ACC112 (cell line): ENCODE data around the gene DIO3.

Source experiments
- H2AFZ ChIP-seq: fragments of 200-600 bp; sonication (generic); one replicate; pipeline ENCODE4 v1.6.0; 2017; ENCODE audit warnings: antibody characterized with exemption, low read length; ENCODE audit not compliant: unreplicated experiment
- H3K27ac ChIP-seq: fragments of 200-600 bp; sonication (generic); 2 replicates; pipeline ENCODE4 v1.5.1; 2014; ENCODE audit warnings: low read depth, mild to moderate bottlenecking, antibody characterized with exemption, low read length, moderate library complexity
- H3K27me3 ChIP-seq: fragments of 200-600 bp; sonication (generic); 2 replicates; pipeline ENCODE4 v1.6.1; 2014; ENCODE audit warnings: mild to moderate bottlenecking, antibody characterized with exemption, low read length, moderate library complexity, mixed read lengths; ENCODE audit not compliant: insufficient read depth
- H3K36me3 ChIP-seq: fragments of 200-600 bp; sonication (generic); 2 replicates; pipeline ENCODE4 v1.6.1; 2016; ENCODE audit warnings: mild to moderate bottlenecking, antibody characterized with exemption, low read length, moderate library complexity, mixed read lengths; ENCODE audit not compliant: insufficient read depth
- H3K4me1 ChIP-seq: fragments of 200-600 bp; sonication (generic); one replicate; pipeline ENCODE4 v1.6.1; 2016; ENCODE audit warnings: low read length, mixed read lengths; ENCODE audit not compliant: insufficient read depth, unreplicated experiment, control insufficient read depth
- H3K4me3 ChIP-seq: fragments of 200-600 bp; sonication (generic); 2 replicates; pipeline ENCODE4 v1.5.1; 2014; ENCODE audit warnings: mild to moderate bottlenecking, low read depth, low read length
- H3K79me2 ChIP-seq: fragments of 200-600 bp; sonication (generic); one replicate; pipeline ENCODE4 v1.6.0; 2016; ENCODE audit warnings: low read length; ENCODE audit not compliant: control insufficient read depth, unreplicated experiment, insufficient read depth

DIO3 gene

DNA sequence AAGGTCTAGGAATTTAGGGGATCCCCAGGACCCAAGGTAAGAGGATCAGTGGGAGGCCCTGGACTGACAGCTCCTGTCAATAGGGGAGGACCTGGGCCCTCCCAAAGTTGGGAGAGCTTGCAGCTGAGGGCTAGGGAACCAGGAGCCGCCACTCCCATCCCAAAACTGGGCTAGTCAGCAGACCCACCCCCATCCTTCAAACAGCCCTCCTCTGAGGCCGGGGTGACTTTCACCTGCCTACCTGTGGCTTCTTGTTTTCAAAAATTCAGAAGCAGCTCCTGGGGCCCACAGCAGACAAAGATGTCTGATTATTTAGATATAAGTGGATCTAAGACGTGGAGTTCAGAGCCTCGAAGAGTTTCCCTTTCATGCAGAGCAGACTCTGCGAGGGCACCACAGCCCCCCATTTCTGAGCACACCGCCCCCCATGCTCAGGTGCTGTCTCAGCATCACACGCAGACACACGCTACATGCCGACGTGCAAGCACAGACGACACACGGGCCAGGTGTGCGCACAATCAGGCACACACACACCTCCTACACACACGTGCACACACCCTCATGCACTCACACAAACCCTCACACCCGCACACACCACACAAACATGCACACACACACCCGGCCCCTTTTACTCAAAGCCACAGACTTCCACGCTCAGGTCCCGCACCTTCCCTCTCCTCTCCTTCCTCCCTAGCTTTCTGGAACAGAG is 21.9 kb downstream of the DIO3 start:
- Histone ChIP-seq H3K4me3 (no peak overlapping the region), H3K36me3 (no peaks in the 10 kb centered on the region), H3K27me3 (peaks cover 16% of the 10 kb centered on the region; the same call in 1 of the 2 replicates), H3K27ac (no peak overlapping the region), H3K79me2 (no peaks in the 10 kb centered on the region), H3K4me1 (no peaks in the 10 kb centered on the region), H2AFZ (no peak overlapping the region)

DNA sequence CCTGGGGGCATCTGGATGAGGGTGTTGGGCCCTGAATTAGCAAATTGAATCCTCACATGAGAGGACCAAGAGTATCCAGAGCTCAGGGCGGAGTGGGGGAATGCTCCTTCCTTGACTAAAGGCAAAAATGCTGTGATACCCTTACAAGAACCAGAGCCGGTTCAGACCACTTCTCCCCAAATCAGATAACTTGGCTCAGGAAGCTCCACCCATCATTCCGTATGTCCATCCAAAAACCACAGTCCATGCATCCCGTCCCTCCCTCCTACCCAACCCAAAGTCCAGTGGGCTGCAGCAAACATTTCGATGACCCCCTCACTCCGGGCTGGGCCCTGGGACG is 22.4 kb downstream of the DIO3 start:
- H3K79me2 ChIP-seq: no peaks in the 10 kb centered on the region
- no peak overlapping the region for H2AFZ ChIP-seq
- H3K4me3 ChIP-seq: no peak overlapping the region; the same call in 1 of the 2 replicates
- H3K36me3 ChIP-seq: no peaks in the 10 kb centered on the region
- H3K27ac ChIP-seq: no peak overlapping the region
- peaks cover 16% of the 10 kb centered on the region; the same call in 1 of the 2 replicates for H3K27me3 ChIP-seq
- no peaks in the 10 kb centered on the region for H3K4me1 ChIP-seq

DNA sequence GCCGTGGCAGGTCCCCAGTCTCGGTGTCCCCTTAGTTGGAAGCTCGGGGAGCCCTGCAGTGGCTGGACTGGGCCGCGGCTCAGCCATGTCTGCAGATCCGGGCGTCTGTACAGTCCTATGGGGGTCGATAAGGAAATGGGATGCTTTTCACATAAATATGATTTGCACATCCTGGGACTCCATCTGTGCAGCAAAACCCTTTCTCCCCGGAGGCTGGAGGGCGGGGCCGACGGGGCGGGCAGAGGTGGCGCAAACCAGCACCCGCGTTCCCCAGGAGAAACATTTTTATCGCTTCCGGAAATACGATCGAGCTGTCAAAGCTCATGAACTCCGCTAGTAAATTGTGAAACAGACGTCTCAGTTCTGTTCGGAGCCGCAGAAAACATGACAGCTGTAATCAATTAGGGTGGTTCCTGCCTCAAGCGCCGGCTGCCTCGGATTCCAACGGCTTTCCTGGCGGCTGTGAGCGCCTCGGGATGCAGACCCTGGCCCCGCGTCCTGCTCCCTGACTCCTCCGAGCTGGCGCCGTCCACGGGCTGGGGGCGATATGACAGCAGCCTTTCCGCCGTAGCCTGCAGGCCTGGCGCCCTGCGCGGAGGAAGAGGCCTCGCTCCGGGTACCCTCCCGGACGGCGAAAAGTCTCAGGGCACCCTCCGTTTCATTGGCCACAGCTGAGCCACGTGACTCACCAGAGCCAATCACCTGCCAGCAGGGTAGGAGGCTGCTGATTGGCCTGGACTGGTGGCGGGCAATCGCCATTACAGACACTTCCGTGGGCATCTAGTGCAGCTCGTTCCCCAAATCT is 23.0 kb downstream of the DIO3 start:
- Histone ChIP-seq H3K4me3 (peak overlapping the region; percentile 61), H3K79me2 (no peaks in the 10 kb centered on the region), H3K27me3 (peaks cover 16% of the 10 kb centered on the region; the same call in 1 of the 2 replicates), H2AFZ (peak overlapping the region; percentile 38), H3K4me1 (no peaks in the 10 kb centered on the region), H3K36me3 (no peaks in the 10 kb centered on the region), H3K27ac (no peak overlapping the region)

DNA sequence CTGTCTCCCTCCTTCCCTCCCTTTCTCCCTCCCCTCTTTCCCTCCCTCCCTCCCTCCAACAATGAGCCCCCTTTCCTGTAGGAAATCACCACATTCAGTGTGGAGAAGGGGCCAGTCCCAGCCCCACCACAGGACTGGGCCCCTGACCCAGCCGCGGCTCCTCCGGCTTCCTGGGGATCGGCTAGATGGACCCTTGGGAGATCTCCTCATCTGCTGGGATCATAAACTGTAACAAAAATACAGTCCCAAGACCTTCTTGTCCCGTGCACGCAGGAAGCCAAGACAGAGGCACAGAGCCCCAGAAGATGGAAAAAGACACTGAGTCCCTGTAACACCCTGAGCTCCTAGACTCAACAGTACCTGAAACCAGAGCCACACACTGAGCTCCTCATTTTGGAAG is 23.9 kb downstream of the DIO3 start:
- no peaks in the 10 kb centered on the region for H3K4me1 ChIP-seq
- H3K36me3 ChIP-seq: no peaks in the 10 kb centered on the region

DNA sequence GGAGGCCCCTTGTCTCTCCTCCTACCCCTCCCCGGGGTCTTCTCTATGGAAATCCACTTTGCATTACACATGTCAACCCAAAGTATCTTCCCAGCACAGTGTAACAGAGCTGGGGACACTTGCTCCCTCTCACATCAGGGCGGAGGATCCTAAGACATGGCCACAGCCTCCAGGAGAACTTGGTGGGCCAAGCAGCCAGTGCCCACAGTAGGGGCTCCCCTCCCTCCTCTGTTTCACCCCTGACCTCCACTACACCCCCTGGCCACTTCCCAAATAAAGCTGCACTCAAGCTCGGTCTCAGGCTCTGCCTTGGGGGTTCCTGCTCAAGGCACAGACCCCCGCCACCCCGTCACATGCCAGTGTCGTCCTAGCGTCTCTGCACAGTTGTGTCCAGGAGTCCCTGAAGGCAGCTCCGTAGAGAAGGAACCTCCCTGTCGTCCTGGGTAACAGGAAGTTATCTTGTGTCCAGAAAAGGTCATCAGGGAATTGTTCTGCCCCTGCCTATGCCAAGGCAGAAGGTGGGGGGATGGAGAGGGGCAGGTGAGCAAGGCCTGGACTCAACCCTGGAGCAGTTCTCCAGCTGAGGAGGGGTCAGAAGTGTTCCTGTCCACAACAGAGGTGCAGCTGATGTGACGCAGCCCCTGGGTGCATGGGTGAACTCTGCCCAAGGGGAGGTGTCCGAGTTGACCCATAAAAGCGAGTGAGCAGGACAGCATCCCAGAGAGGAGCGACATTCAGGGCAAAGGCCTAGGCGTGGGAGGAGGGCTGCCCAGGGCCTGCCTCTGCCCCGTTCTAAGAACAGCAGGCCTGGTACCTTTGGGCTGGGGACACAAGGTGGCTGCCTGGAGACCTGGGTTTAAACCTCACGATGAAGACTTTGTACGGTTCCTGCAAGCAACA is 25.5 kb downstream of the DIO3 start:
- H3K79me2 ChIP-seq: no peaks in the 10 kb centered on the region
- no peak overlapping the region for H3K4me3 ChIP-seq
- H3K36me3 ChIP-seq: no peaks in the 10 kb centered on the region
- peaks cover 4% of the 10 kb centered on the region; the same call in 1 of the 2 replicates for H3K27me3 ChIP-seq
- H3K4me1 ChIP-seq: no peaks in the 10 kb centered on the region
- no peak overlapping the region for H2AFZ ChIP-seq
- H3K27ac ChIP-seq: no peak overlapping the region

More for the DNA sequence above, 23.9 kb downstream of the DIO3 start:
- Histone ChIP-seq H3K27me3 (peaks cover 14% of the 10 kb centered on the region; the same call in 1 of the 2 replicates), H3K4me3 (no peak overlapping the region), H3K27ac (no peak overlapping the region), H2AFZ (no peak overlapping the region), H3K79me2 (no peaks in the 10 kb centered on the region)

DNA sequence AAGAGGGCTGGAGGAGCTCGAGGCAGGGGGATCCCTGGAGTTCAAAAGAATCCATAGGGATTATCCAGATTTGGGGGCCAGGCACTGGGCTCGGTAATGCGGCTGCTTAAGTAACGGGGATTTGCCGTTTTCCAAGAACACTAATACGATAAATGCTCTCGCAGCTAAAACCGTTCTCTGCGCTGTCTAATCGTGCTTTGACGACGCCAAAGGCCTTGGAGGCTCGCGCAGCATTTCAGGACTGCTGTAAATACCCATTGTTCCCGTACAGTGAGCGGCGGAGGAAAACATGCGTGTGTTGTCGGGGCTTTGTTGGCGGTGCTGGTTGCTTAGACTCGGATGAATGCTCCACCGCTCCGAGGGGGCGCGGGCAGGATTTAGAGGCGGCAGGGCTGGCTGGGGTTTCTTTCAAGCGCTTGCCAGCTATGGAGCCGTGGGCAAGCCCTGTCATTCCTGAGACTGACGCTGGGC is 26.2 kb downstream of the DIO3 start:
- Histone ChIP-seq H3K36me3 (no peaks in the 10 kb centered on the region), H3K4me3 (no peak overlapping the region), H3K27ac (no peak overlapping the region), H3K4me1 (no peaks in the 10 kb centered on the region), H2AFZ (no peak overlapping the region), H3K79me2 (no peaks in the 10 kb centered on the region), H3K27me3 (peaks cover 3% of the 10 kb centered on the region; the same call in 1 of the 2 replicates)

GRCh38 chr14:101588286-101588975 is 27.1 kb downstream of the DIO3 start:
- H3K27me3 ChIP-seq: peaks cover 1% of the 10 kb centered on the region; the same call in 1 of the 2 replicates
- H3K36me3 ChIP-seq: no peaks in the 10 kb centered on the region
- no peaks in the 10 kb centered on the region for H3K4me1 ChIP-seq
- no peak overlapping the region for H2AFZ ChIP-seq
- no peak overlapping the region for H3K27ac ChIP-seq
- H3K79me2 ChIP-seq: no peaks in the 10 kb centered on the region
- no peak overlapping the region for H3K4me3 ChIP-seq

- Histone ChIP-seq H3K4me1 (no peaks in the 10 kb centered on the region), H3K27ac (no peak overlapping the region), H2AFZ (no peak overlapping the region), H3K4me3 (no peak overlapping the region), H3K36me3 (no peaks in the 10 kb centered on the region), H3K27me3 (no peaks in the 10 kb centered on the region; the same call in 1 of the 2 replicates), H3K79me2 (no peaks in the 10 kb centered on the region)
Observed at GRCh38 chr14:101588990-101589389, 27.7 kb downstream of the DIO3 start.

GRCh38 chr14:101589486-101590015 is 28.3 kb downstream of the DIO3 start:
- no peaks in the 10 kb centered on the region for H3K36me3 ChIP-seq
- no peaks in the 10 kb centered on the region for H3K79me2 ChIP-seq
- H3K4me3 ChIP-seq: no peak overlapping the region
- H3K27ac ChIP-seq: no peak overlapping the region
- no peaks in the 10 kb centered on the region for H3K4me1 ChIP-seq
- H2AFZ ChIP-seq: no peak overlapping the region
- no peaks in the 10 kb centered on the region; the same call in 1 of the 2 replicates for H3K27me3 ChIP-seq
